Neural progenitor cell (in vitro differentiated cells): ENCODE measurements around the gene OR2T3.
"Not testable (repeated sequence)": the region's sequence is repeated elsewhere in the genome, so short reads cannot be mapped to it uniquely, and the experiment has no call there.

Source experiments
- CTCF ChIP-seq: fragments of 200-600 bp; sonication (generic); IDR thresholded peaks from 2 replicates; pipeline ENCODE4 v1.5.1; 2017; ENCODE audit warnings: antibody characterized with exemption, mild to moderate bottlenecking
- EZH2 ChIP-seq: fragments of 200-600 bp; sonication (generic); IDR thresholded peaks from 2 replicates; pipeline ENCODE4 v1.6.1; 2017; ENCODE audit warnings: antibody characterized with exemption, mild to moderate bottlenecking, moderate library complexity
- EZH2phosphoT487 ChIP-seq: fragments of 200-600 bp; sonication (generic); IDR thresholded peaks from 2 replicates; pipeline ENCODE4 v1.6.1; 2017; ENCODE audit warnings: antibody characterized with exemption

GRCh38 chr1:248507773-248508172 is 34.6 kb downstream of the OR2T3 start, which contains the start of gene OR2G6:
- not testable (repeated sequence) for TF ChIP-seq CTCF, EZH2, EZH2phosphoT487
